HG02571 (cell line): ENCODE measurements around the gene ZNF503.

Experiments used
- ATAC-seq: cut with Tn5 transposase; IDR thresholded peaks from one replicate; pipeline ENCODE4 v1.9.1; 2021; ENCODE audit warnings: mild to moderate bottlenecking, moderate library complexity; ENCODE audit not compliant: unreplicated experiment

Gene ZNF503

GRCh38 chr10:75358132-75358531 lies 43.4 kb downstream of the ZNF503 start:
- no peak for ATAC-seq

GRCh38 chr10:75357500-75357899 lies 44.1 kb downstream of the ZNF503 start:
- no peak for ATAC-seq

GRCh38 chr10:75356484-75356883 lies 45.1 kb downstream of the ZNF503 start:
- ATAC-seq = no peak

DNA sequence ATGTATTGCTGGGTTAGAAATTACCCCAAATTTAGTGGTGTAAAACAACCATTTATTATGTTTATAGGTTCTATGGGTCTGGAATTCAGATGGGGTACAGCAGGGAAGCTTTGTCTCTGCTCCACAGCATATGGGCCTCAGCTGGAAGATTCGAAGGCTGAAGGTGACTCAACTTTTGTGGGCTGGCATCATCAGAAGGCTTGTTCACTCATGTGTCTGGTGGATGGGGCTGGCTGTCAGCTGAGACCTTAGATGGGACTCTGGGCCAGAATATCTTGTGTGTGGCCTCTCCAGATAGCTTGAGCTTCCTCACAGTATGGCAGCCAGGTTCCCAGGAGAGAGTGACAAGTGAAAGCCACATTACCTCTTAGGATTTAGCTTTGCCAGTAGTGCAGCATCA lies 45.9 kb downstream of the ZNF503 start:
- no peak for ATAC-seq

DNA sequence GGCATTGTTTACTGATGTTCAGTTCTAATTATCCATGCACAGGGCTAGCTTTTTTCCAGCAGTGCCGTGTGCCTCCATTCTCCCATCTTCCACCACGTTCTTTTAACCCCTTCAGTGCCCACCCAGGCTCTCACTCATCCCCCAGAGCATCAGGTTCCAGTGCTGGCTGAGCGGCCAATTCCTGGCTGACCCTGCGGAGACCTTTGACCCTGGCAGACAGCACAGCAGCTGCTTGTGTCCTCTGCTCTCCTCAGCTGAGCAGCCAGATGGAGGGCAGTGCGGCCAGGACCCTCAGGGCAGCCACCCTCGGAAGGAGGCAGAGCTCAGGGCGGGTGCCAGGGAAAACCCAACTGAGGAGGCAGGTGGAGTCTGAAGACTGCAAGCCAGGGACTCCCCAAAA lies 48.4 kb downstream of the ZNF503 start:
- ATAC-seq = no peak

- no peak for ATAC-seq
Measured at GRCh38 chr10:75352650-75353049, 48.9 kb downstream of the ZNF503 start.

- no peak for ATAC-seq
Measured at GRCh38 chr10:75351637-75352036, 49.9 kb downstream of the ZNF503 start.

DNA sequence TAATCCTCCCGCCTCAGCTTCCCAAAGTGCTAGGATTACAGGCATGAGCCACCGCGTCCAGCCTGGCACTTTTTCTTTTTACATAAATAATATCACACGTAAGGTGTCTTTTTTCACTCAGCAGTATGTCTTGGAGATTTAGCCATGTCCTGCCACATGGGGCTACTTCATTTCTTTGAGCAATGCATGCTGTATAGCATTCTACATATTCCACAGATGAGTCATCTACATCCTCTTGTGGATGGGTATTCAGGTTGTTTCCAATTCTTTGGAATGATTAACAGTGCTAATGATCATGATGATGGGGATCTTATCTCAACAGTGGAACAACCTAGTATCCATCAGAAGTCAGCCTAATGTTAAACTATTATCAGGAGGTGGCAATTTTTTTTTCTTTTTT lies 50.8 kb downstream of the ZNF503 start:
- ATAC-seq = no peak
